Testis (tissue), 3 donors: Measurements from ENCODE around the gene FBXO11. TPM values are rescaled to one million over a fixed set of nuclear protein-coding genes. Genes with fewer than 3 reads are reported as not detected.

Experiments used
- DNase-seq: peaks from one replicate; pipeline ENCODE4 v3.0.0-alpha.2; 2019
- H3K27ac ChIP-seq, 2 donors: fragments of 200-600 bp; sonication (generic); one replicate each; pipeline ENCODE4 v1.5.1; 2019
- H3K27me3 ChIP-seq: fragments of 200-600 bp; sonication (generic); one replicate; pipeline ENCODE4 v1.5.1; 2019
- H3K36me3 ChIP-seq: fragments of 200-600 bp; sonication (generic); one replicate; pipeline ENCODE4 v1.5.1; 2017; ENCODE audit warnings: low read depth; ENCODE audit errors: missing control alignments
- H3K4me1 ChIP-seq: fragments of 200-600 bp; sonication (generic); one replicate; pipeline ENCODE4 v1.5.1; 2019
- H3K4me3 ChIP-seq, 2 donors: fragments of 200-600 bp; sonication (generic); one replicate each; pipeline ENCODE4 v1.5.1; 2017 to 2019
- H3K9me3 ChIP-seq: fragments of 200-600 bp; sonication (generic); one replicate; pipeline ENCODE4 v1.5.1; 2017
- POLR2A ChIP-seq: fragments of 450-650 bp; IDR thresholded peaks from one replicate; pipeline ENCODE4 v1.6.1; 2017; ENCODE audit warnings: antibody characterized with exemption, mild to moderate bottlenecking, moderate library complexity
- WGBS, 2 donors: methylation state at CpG; one replicate each; pipeline ENCODE4 v1.1.5; 2018; 5-methylcytosine and 5-hydroxymethylcytosine counted together
- intact Hi-C: fragments of 100-400 bp; cut with DNase I; formaldehyde crosslinking; loops from one replicate; pipeline ENCODE4 v1.15.1; 2023; ENCODE audit warnings: low total_unique reads
- polyA plus RNA-seq: library from polyadenylated mRNA; stranded (reverse); fragments of 350-450 nt; fragmentation: Illumina TruSeq; extraction: RNeasy Lipid Tissue Mini Kit (QIAGEN cat#74804); gene quantifications from one replicate; pipeline ENCODE4 v1.2.3, GENCODE V29; 2014; ENCODE audit warnings: low read depth, low replicate concordance; ENCODE audit not compliant: insufficient read depth
- total RNA-seq, 2 donors: library from RNA; depleted of rRNA; stranded (reverse); fragments of >200 nt; gene quantifications; one replicate each; pipeline ENCODE4 v1.2.3, GENCODE V29; 2016
- TF ChIP-seq, protein P1 (sequence below), 3 experiments: fragments of 450-650 bp in 2 of 3; fragments of 200-600 bp in 1 of 3; sonication (generic) in 1 of 3; IDR thresholded peaks; one replicate each; pipeline ENCODE4 v1.5.1; 2016 to 2019; ENCODE audit warnings: antibody characterized with exemption in 3 of 3, mild to moderate bottlenecking in 2 of 3, moderate library complexity in 1 of 3

The FBXO11 gene
- total and polyA plus RNA-seq, 3 donors from 2014 or later = 87.6 to 101 (median 96.0) TPM

- H3K27me3 ChIP-seq = no peaks in the 10 kb centered on the region
- 95 to 100% methylated on average over 1 of the region's 1 CpG for WGBS, 2 donors
- H3K4me3 ChIP-seq = no peak overlapping the region
- no peak for TF ChIP-seq POLR2A
- TF ChIP-seq, protein P1, sequence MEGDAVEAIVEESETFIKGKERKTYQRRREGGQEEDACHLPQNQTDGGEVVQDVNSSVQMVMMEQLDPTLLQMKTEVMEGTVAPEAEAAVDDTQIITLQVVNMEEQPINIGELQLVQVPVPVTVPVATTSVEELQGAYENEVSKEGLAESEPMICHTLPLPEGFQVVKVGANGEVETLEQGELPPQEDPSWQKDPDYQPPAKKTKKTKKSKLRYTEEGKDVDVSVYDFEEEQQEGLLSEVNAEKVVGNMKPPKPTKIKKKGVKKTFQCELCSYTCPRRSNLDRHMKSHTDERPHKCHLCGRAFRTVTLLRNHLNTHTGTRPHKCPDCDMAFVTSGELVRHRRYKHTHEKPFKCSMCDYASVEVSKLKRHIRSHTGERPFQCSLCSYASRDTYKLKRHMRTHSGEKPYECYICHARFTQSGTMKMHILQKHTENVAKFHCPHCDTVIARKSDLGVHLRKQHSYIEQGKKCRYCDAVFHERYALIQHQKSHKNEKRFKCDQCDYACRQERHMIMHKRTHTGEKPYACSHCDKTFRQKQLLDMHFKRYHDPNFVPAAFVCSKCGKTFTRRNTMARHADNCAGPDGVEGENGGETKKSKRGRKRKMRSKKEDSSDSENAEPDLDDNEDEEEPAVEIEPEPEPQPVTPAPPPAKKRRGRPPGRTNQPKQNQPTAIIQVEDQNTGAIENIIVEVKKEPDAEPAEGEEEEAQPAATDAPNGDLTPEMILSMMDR (IDR thresholded peaks at IDR 0.05) = no peak
- DNase-seq = no peak
- intact Hi-C loops = no loop called here
- no peak overlapping the region for H3K27ac ChIP-seq
- H3K9me3 ChIP-seq = no peaks in the 10 kb centered on the region
- H3K36me3 ChIP-seq = no peaks in the 10 kb centered on the region
- no peaks in the 10 kb centered on the region for H3K4me1 ChIP-seq
Measured at GRCh38 chr2:47843407-47843806, 62.9 kb downstream of the FBXO11 start.

DNA sequence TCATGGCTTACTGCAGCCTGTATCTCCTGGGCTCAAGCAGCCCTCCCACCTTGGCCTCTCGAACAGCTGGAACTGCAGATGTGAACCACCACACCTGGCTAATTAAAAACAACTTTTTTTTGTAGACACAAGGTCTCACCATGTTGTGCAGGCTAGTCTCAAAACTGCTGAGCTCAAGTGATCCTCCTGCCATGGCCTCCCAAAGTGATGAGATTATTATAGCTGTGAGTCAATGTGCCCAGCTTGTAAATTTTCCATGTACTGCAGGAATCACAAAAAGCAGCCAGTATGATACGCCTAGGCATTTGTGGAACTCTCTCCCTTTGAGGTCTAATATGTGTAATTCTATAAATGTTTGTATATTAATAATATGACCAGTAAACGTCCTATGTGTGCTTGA lies 63.5 kb downstream of the FBXO11 start:
- H3K4me3 ChIP-seq = no peak overlapping the region
- no peaks in the 10 kb centered on the region for H3K4me1 ChIP-seq
- 77 to 82% methylated on average over 3 of the region's 3 CpGs for WGBS, 2 donors
- TF ChIP-seq, protein P1 (IDR thresholded peaks at IDR 0.05) = no peak
- TF ChIP-seq POLR2A = no peak
- H3K27ac ChIP-seq = no peak overlapping the region
- no peaks in the 10 kb centered on the region for H3K36me3 ChIP-seq
- no peak for DNase-seq
- intact Hi-C loops = no loop called here
- H3K9me3 ChIP-seq = no peaks in the 10 kb centered on the region
- H3K27me3 ChIP-seq = no peaks in the 10 kb centered on the region

DNA sequence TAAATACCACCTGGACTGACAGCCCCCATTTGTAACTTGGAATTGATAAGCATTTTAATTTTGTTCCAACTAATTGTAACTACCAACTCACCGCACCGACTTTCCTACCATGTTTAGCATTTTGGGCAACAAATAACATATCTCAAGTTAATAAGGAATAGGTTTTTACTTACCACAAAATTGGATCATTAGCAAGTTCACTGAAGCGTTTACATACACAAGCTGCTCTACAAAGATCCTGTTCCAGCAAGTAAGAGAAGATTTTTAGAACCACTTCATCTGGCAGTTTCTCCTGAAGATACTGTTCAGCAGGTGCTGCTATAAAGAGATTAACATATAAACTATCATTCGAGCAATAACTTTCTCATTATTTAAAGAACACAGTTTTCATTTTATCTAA lies 67.6 kb downstream of the FBXO11 start:
- WGBS, 2 donors = 78 to 85% methylated on average over 4 of the region's 4 CpGs
- DNase-seq = no peak
- TF ChIP-seq, protein P1 (IDR thresholded peaks at IDR 0.05) = no peak
- TF ChIP-seq POLR2A = no peak
- intact Hi-C loops = no loop called here
- no peaks in the 10 kb centered on the region for H3K9me3 ChIP-seq
- no peak overlapping the region for H3K27ac ChIP-seq
- no peaks in the 10 kb centered on the region for H3K27me3 ChIP-seq
- H3K4me3 ChIP-seq = no peak overlapping the region
- H3K4me1 ChIP-seq = no peaks in the 10 kb centered on the region
- no peaks in the 10 kb centered on the region for H3K36me3 ChIP-seq

DNA sequence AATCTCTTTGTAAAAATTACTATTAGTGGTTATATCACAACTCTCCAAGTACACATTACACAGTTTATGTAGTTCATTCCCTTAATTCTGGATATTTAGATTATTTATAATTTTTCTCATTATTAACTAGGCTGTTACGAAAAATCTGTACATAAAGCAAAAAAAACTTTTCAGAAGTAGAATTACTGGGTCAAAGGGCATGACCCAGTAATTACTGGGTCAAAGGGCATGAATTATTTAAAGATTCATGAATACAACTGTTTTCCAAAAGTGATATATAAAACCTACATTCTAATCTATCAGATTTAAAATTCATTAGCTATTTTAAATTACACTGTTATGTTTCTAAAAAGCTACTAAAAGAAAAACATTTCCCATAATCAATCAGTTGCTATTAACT lies 68.0 kb downstream of the FBXO11 start:
- intact Hi-C loops = no loop called here
- no peak overlapping the region for H3K27ac ChIP-seq
- no peaks in the 10 kb centered on the region for H3K9me3 ChIP-seq
- no peak for DNase-seq
- 87 to 94% methylated on average over 1 of the region's 1 CpG for WGBS, 2 donors
- H3K27me3 ChIP-seq = no peaks in the 10 kb centered on the region
- no peaks in the 10 kb centered on the region for H3K36me3 ChIP-seq
- H3K4me1 ChIP-seq = no peaks in the 10 kb centered on the region
- no peak overlapping the region for H3K4me3 ChIP-seq
- TF ChIP-seq, protein P1 (IDR thresholded peaks at IDR 0.05) = no peak
- TF ChIP-seq POLR2A = no peak

DNA sequence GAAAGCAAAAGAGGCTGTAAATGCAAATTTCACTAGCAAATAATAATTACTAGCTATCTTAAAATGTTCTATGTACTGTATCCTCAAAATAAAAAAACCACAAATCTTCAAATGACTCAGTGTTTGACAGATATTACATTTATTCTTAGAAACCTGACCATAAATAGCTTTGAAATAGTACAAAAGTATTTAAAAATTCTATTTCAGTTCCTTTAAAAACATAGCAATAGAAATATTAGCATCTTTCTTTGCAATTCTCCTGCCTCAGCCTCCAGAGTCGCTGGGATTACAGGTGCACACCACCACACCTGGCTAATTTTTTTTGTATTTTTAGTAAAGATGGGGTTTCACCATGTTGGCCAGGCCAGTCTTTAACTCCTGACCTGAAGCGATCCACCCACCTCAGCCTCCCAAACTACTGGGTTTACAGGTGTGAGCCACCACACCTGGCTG lies 72.8 kb downstream of the FBXO11 start:
- Histone ChIP-seq H3K36me3 (no peaks in the 10 kb centered on the region), H3K4me1 (no peaks in the 10 kb centered on the region), H3K27me3 (no peaks in the 10 kb centered on the region), H3K4me3 (no peak overlapping the region), H3K9me3 (no peaks in the 10 kb centered on the region), H3K27ac (no peak overlapping the region)
- DNase-seq = no peak
- WGBS, 2 donors = 93 to 96% methylated on average over 2 of the region's 2 CpGs
- TF ChIP-seq POLR2A = no peak
- intact Hi-C loops = no loop called here
